Ectodermal cell (in vitro differentiated cells): ENCODE measurements around the gene SLCO2B1.
A peak's percentile ranks its signal among the peaks of the same experiment; 100 is the strongest.

Experiments
- H3K27ac ChIP-seq: 2 replicates; pipeline ENCODE4 v1.7.0; 2013; ENCODE audit warnings: mild to moderate bottlenecking, low read depth, low read length; ENCODE audit not compliant: insufficient read depth, poor library complexity, severe bottlenecking
- H3K27me3 ChIP-seq: 2 replicates; pipeline ENCODE4 v1.7.0; 2013; ENCODE audit warnings: mild to moderate bottlenecking, low read length; ENCODE audit not compliant: insufficient read depth, control insufficient read depth, poor library complexity, severe bottlenecking
- H3K36me3 ChIP-seq: one replicate; pipeline ENCODE4 v1.7.0; 2013; ENCODE audit warnings: low read length; ENCODE audit not compliant: control insufficient read depth, insufficient read depth
- H3K4me1 ChIP-seq: one replicate; pipeline ENCODE4 v1.7.0; 2013; ENCODE audit warnings: low read length; ENCODE audit not compliant: control insufficient read depth, insufficient read depth
- H3K4me3 ChIP-seq: 2 replicates; pipeline ENCODE4 v1.7.0; 2013; ENCODE audit warnings: low read depth, low read length, control low read depth; ENCODE audit not compliant: insufficient read depth
- H3K9me3 ChIP-seq: 2 replicates; pipeline ENCODE4 v1.7.0; 2013; ENCODE audit warnings: mild to moderate bottlenecking, low read length, moderate library complexity; ENCODE audit not compliant: control insufficient read depth
- WGBS, 2 experiments: methylation state at CpG; one replicate each; pipeline ENCODE4 v1.1.7; 2013; ENCODE audit warnings: missing lambda C conversion rate in 2 of 2; 5-methylcytosine and 5-hydroxymethylcytosine counted together

The SLCO2B1 gene

GRCh38 chr11:75191330-75191717, 40.4 kb downstream of the SLCO2B1 start:
- Histone ChIP-seq H3K9me3 (no peaks in the 10 kb centered on the region), H3K27ac (peak overlapping the region; percentile 26), H3K36me3 (no peaks in the 10 kb centered on the region), H3K27me3 (no peaks in the 10 kb centered on the region), H3K4me3 (no peak overlapping the region), H3K4me1 (peaks cover 13% of the 10 kb centered on the region)
- 58 to 62% methylated on average over 3 of the region's 3 CpGs for WGBS, 2 experiments

GRCh38 chr11:75193271-75193670, 42.4 kb downstream of the SLCO2B1 start:
- H3K27me3 ChIP-seq: no peaks in the 10 kb centered on the region

GRCh38 chr11:75193711-75194110, 42.8 kb downstream of the SLCO2B1 start:
- Histone ChIP-seq H3K27me3 (no peaks in the 10 kb centered on the region), H3K27ac (no peak overlapping the region), H3K36me3 (no peaks in the 10 kb centered on the region), H3K4me3 (no peak overlapping the region), H3K4me1 (peaks cover 13% of the 10 kb centered on the region), H3K9me3 (no peaks in the 10 kb centered on the region)
- WGBS, 2 experiments: 87 to 93% methylated on average over 2 of the region's 2 CpGs

More at GRCh38 chr11:75193271-75193670, 42.4 kb downstream of the SLCO2B1 start:
- H3K27ac ChIP-seq: no peak overlapping the region
- H3K36me3 ChIP-seq: no peaks in the 10 kb centered on the region
- H3K4me1 ChIP-seq: peaks cover 13% of the 10 kb centered on the region
- H3K4me3 ChIP-seq: no peak overlapping the region
- no peaks in the 10 kb centered on the region for H3K9me3 ChIP-seq
- WGBS, 2 experiments: 95 to 96% methylated on average over 15 of the region's 15 CpGs

GRCh38 chr11:75194147-75194546, 43.2 kb downstream of the SLCO2B1 start:
- Histone ChIP-seq H3K9me3 (no peaks in the 10 kb centered on the region), H3K27me3 (no peaks in the 10 kb centered on the region), H3K27ac (no peak overlapping the region), H3K4me3 (no peak overlapping the region), H3K36me3 (no peaks in the 10 kb centered on the region), H3K4me1 (peaks cover 13% of the 10 kb centered on the region)
- 72 to 78% methylated on average over 5 of the region's 5 CpGs for WGBS, 2 experiments

- Histone ChIP-seq H3K27me3 (no peaks in the 10 kb centered on the region), H3K4me1 (peaks cover 13% of the 10 kb centered on the region), H3K4me3 (no peak overlapping the region), H3K9me3 (no peaks in the 10 kb centered on the region), H3K36me3 (no peaks in the 10 kb centered on the region), H3K27ac (no peak overlapping the region)
- WGBS, 2 experiments: 93 to 96% methylated on average over 6 to 7 of the region's 7 CpGs
Measured at GRCh38 chr11:75195167-75195962, 44.5 kb downstream of the SLCO2B1 start.

GRCh38 chr11:75196426-75196825, 45.5 kb downstream of the SLCO2B1 start:
- H3K36me3 ChIP-seq: no peaks in the 10 kb centered on the region
- WGBS, 2 experiments: 88 to 91% methylated on average over 8 of the region's 8 CpGs
- H3K4me3 ChIP-seq: no peak overlapping the region
- H3K9me3 ChIP-seq: no peaks in the 10 kb centered on the region
- no peak overlapping the region for H3K27ac ChIP-seq
- H3K4me1 ChIP-seq: peaks cover 10% of the 10 kb centered on the region
- no peaks in the 10 kb centered on the region for H3K27me3 ChIP-seq

- WGBS, 2 experiments: 94 to 95% methylated on average over 4 of the region's 4 CpGs
- Histone ChIP-seq H3K36me3 (no peaks in the 10 kb centered on the region), H3K27me3 (no peaks in the 10 kb centered on the region), H3K4me1 (peaks cover 3% of the 10 kb centered on the region), H3K9me3 (no peaks in the 10 kb centered on the region), H3K4me3 (no peak overlapping the region), H3K27ac (no peak overlapping the region)
Measured at GRCh38 chr11:75197512-75198277, 46.8 kb downstream of the SLCO2B1 start.

GRCh38 chr11:75198278-75198973, 47.5 kb downstream of the SLCO2B1 start:
- no peaks in the 10 kb centered on the region for H3K36me3 ChIP-seq
- 94 to 95% methylated on average over 7 of the region's 7 CpGs for WGBS, 2 experiments
- no peak overlapping the region for H3K4me3 ChIP-seq
- H3K27me3 ChIP-seq: no peaks in the 10 kb centered on the region
- H3K27ac ChIP-seq: no peak overlapping the region
- H3K4me1 ChIP-seq: peaks cover 3% of the 10 kb centered on the region
- no peaks in the 10 kb centered on the region for H3K9me3 ChIP-seq

GRCh38 chr11:75199412-75199955, 48.6 kb downstream of the SLCO2B1 start:
- Histone ChIP-seq H3K4me1 (peaks cover 3% of the 10 kb centered on the region), H3K27ac (no peak overlapping the region), H3K27me3 (no peaks in the 10 kb centered on the region), H3K4me3 (no peak overlapping the region), H3K9me3 (no peaks in the 10 kb centered on the region), H3K36me3 (no peaks in the 10 kb centered on the region)
- WGBS, 2 experiments: 94 to 96% methylated on average over 4 to 5 of the region's 5 CpGs

GRCh38 chr11:75200051-75200450, 49.1 kb downstream of the SLCO2B1 start:
- Histone ChIP-seq H3K27me3 (no peaks in the 10 kb centered on the region), H3K27ac (no peak overlapping the region), H3K4me1 (peaks cover 3% of the 10 kb centered on the region), H3K36me3 (no peaks in the 10 kb centered on the region), H3K4me3 (no peak overlapping the region), H3K9me3 (no peaks in the 10 kb centered on the region)
- 91% methylated on average over 9 to 10 of the region's 10 CpGs for WGBS, 2 experiments
